ENCODE results near the gene NEIL3. TPM values are rescaled to one million over a fixed set of nuclear protein-coding genes. Genes with fewer than 3 reads are reported as not detected.
A peak's percentile ranks its signal among the peaks of the same experiment; 100 is the strongest.

The NEIL3 gene
- total RNA-seq, 1 donor from 2014 or later = 0.11 TPM

- intact Hi-C loops (cut with micrococcal nuclease) = no loop called here
- Histone ChIP-seq H3K4me3 (no peak overlapping the region), H3K27ac (replicated peaks) (no peak overlapping the region), H3K4me1 (no peaks in the 10 kb centered on the region), H3K27me3 (ENCODE audit: low read depth) (no peaks in the 10 kb centered on the region), H3K36me3 (no peaks in the 10 kb centered on the region), H3K9me3 (replicated peaks) (no peaks in the 10 kb centered on the region)
- TF ChIP-seq CTCF (IDR thresholded peaks at IDR 0.05; ENCODE audit: borderline replicate concordance) = no peak
- DNase-seq = no peak
These were observed 41.8 kb upstream of the NEIL3 start for GRCh38 chr4:177267911-177268310.

GRCh38 chr4:177271091-177271490, 38.6 kb upstream of the NEIL3 start:
- no peak for TF ChIP-seq CTCF (IDR thresholded peaks at IDR 0.05; ENCODE audit: borderline replicate concordance)
- H3K4me1 ChIP-seq = no peaks in the 10 kb centered on the region
- H3K27ac ChIP-seq (replicated peaks) = peak overlapping the region; percentile 25
- no peak for DNase-seq
- no peaks in the 10 kb centered on the region for H3K36me3 ChIP-seq
- peaks cover 7% of the 10 kb centered on the region for H3K9me3 ChIP-seq (replicated peaks)
- no peaks in the 10 kb centered on the region for H3K27me3 ChIP-seq (ENCODE audit: low read depth)
- intact Hi-C loops (cut with micrococcal nuclease) = no loop called here
- H3K4me3 ChIP-seq = no peak overlapping the region

- Histone ChIP-seq H3K9me3 (replicated peaks) (peaks cover 7% of the 10 kb centered on the region), H3K27ac (replicated peaks) (peak overlapping the region; percentile 11), H3K4me3 (no peak overlapping the region), H3K4me1 (no peaks in the 10 kb centered on the region), H3K27me3 (ENCODE audit: low read depth) (no peaks in the 10 kb centered on the region), H3K36me3 (no peaks in the 10 kb centered on the region)
- intact Hi-C loops (cut with micrococcal nuclease) = no loop called here
- DNase-seq = no peak
- TF ChIP-seq CTCF (IDR thresholded peaks at IDR 0.05; ENCODE audit: borderline replicate concordance) = no peak
These were observed 37.5 kb upstream of the NEIL3 start for GRCh38 chr4:177271915-177272766.

GRCh38 chr4:177275999-177276398, 33.7 kb upstream of the NEIL3 start:
- intact Hi-C loops (cut with micrococcal nuclease) = no loop called here
- Histone ChIP-seq H3K27me3 (ENCODE audit: low read depth) (no peaks in the 10 kb centered on the region), H3K9me3 (replicated peaks) (peaks cover 7% of the 10 kb centered on the region), H3K4me1 (no peaks in the 10 kb centered on the region), H3K4me3 (no peak overlapping the region), H3K27ac (replicated peaks) (no peak overlapping the region), H3K36me3 (no peaks in the 10 kb centered on the region)
- no peak for TF ChIP-seq CTCF (IDR thresholded peaks at IDR 0.05; ENCODE audit: borderline replicate concordance)
- no peak for DNase-seq

- intact Hi-C loops (cut with micrococcal nuclease) = no loop called here
- DNase-seq = no peak
- no peak for TF ChIP-seq CTCF (IDR thresholded peaks at IDR 0.05; ENCODE audit: borderline replicate concordance)
- Histone ChIP-seq H3K4me3 (no peak overlapping the region), H3K27ac (replicated peaks) (no peak overlapping the region), H3K4me1 (no peaks in the 10 kb centered on the region), H3K27me3 (ENCODE audit: low read depth) (no peaks in the 10 kb centered on the region), H3K36me3 (no peaks in the 10 kb centered on the region), H3K9me3 (replicated peaks) (no peaks in the 10 kb centered on the region)
These were observed 28.2 kb upstream of the NEIL3 start for GRCh38 chr4:177281351-177281909.

Measured in left ventricle myocardium inferior (tissue), 1 donor.